ENCODE results near the gene HOXA7.
A peak's percentile ranks its signal among the peaks of the same experiment; 100 is the strongest.

Gene HOXA7

DNA sequence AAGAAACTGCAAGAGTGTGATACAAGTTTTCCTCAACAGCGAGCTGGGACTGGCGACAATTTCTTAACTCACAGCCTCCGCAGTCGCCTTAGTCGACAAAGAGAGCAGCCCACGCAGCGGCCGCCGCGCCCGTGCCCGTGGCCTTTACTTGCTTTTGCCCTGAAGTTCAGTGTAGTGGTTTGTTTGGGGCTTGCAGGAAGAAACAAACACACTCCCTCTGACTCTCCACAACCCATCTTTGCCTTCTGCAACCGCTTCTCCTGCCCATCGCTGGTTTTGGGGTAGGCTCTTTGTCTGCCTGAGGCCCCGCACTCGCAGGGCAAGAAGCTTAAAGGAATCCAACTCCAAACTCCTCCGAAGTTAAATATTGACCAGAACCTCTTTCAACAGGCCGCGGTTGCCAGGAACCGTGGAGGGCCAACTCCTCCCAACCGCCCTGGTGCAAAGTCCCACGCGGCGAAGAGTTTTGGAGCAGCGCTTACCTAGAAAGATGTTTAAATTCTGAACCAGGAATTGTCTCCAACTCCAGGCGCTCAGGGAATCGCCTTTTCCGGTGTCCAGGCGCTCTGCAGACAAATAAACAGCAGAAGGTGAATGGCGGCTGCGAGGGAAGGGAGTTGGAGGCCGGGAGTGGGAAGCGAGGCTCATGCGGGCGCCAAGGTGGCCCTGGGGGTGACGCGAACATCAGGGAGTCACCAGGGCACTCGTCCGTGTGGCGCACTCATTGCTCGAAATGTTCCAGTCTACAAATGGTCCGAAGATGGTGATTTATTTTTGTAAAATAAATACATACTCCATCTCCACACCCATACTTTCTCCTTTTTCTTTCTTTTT, 34.2 kb downstream of the HOXA7 start:
- no peak overlapping the region for H3K4me3 ChIP-seq (ENCODE audit: low read depth, low read length)

- no peak overlapping the region for H3K4me3 ChIP-seq (ENCODE audit: low read depth, low read length)
Observed at GRCh38 chr7:27121684-27122076, 34.8 kb downstream of the HOXA7 start.

GRCh38 chr7:27119412-27119911, 37.0 kb downstream of the HOXA7 start:
- no peak overlapping the region for H3K4me3 ChIP-seq (ENCODE audit: low read depth, low read length)

DNA sequence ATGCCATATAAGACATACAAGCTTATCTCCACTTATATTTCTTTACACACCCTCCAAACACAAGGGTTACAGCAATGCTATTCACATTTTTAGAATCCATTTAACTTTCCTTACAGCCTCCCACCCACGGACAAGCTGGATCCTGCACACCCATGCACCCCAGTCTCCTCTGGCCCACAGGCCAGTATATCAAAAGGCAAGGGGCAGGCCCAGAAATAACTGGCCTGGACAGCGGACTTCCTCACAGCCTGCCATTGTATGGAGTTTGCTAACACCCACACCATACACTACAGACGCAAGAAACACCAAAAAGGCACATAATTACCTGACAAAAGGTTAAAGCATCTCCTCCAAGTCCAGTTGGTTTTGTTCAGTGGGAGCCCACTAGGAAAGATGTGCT, 37.9 kb downstream of the HOXA7 start:
- no peak overlapping the region for H3K4me3 ChIP-seq (ENCODE audit: low read depth, low read length)

GRCh38 chr7:27117887-27118491, 38.5 kb downstream of the HOXA7 start:
- H3K4me3 ChIP-seq (ENCODE audit: low read depth, low read length) = no peak overlapping the region

DNA sequence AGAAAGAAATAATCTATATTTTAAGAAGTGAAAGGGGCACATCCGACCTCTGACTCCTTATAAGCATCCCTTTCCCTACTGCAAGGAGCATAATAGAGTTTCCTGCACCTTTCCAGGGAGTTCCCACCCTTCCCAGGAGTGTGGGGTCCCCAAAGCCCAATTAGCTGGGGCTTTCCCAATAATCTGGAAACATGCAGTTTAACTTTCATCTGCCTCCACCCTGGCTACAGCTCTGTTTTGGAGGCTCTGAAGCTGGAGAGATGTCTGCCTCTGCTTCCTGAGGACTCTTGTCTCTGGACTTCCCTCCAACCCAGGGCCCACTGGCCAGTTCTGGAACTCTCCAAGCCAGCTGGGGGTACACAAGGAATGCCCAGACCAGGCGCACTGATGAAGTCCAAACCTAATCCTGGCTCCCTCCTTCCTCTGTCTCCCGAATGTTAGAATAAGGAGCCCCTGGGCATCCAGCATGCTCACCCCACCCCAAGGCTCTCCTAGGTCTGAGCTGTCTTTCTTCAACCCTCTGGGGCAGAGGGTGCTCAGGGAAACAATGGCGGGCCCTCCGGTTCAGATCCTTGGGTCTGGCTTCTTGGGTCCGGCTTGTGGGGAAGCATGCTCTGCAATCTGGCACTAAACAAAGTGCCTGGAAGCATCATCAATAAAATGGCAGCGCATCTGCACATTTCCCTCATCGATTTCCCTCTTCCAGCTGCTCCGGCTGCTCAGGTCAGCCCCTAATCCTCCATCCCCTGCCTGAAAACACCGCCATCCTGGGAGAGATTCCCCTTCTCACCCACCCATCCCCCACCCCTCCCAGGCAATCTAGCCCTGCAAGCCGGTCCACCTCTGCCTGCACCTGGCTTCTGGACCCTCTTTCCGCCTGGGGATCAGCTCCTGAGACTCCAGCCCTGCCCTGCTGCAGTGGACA, 39.3 kb downstream of the HOXA7 start:
- H3K4me3 ChIP-seq (ENCODE audit: low read depth, low read length) = no peak overlapping the region

DNA sequence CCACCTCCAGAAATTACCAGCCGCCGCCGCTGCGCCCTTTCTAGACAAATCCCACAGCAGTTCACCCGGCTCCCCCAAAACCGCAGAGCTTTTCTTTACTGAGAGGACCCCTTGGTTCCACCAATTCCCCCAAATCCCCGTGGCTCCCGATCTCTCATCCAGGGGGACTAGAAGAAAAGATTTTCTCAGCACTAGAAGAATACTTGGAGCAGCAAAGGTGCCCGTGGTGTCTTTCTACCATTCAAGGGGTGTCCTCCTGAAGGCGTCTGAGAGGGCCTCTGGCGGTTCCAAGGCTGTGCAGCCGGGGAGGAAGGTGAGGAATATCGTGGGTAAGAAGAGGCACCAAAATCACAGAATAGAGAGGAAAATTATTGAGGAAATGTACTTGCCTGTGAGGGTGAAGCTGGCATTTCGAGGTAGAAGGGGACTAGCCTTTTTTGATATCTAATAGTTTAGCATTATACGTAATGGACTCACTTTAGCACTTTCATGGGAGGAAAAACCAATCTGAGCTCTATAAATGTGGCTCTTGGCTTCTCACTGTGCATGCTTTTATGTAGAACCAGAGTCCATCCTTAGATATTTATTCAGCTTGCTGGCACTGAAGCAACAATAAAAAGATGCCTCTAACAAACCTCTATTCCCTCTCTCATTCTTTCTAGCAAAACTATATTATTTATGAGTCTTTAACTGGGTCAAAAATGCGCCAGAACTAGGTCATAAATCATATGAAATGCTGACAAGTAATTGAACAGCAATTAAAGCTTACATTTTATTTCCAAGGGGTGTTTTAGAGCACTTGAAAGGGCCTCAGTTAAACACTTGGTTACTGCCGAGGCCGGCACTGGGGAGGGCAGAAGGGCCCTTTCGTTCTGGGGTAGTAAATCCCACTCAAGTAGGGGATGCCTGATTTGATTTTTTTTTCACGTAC, 40.2 kb downstream of the HOXA7 start:
- H3K4me3 ChIP-seq (ENCODE audit: low read depth, low read length) = no peak overlapping the region

GRCh38 chr7:27115221-27116026, 41.1 kb downstream of the HOXA7 start:
- no peak overlapping the region for H3K4me3 ChIP-seq (ENCODE audit: low read depth, low read length)

DNA sequence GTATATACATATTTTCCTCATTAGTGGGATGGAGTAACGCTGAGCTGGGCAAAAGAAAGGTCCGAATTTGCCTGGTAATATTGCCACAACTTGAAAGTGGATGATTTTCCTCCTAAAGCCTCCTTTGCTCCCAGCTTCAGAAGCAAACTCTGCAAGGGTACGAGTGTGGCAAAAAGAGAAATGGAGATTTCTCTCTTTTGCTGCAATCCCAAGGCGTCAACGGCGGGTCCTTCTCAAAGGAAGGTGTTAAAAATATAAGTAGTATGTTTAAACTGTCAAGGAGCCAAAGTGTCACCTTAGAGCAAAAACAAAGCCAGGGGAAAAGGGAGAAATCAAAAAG, 41.6 kb downstream of the HOXA7 start:
- no peak overlapping the region for H3K4me3 ChIP-seq (ENCODE audit: low read depth, low read length)

- H3K4me3 ChIP-seq (ENCODE audit: low read depth, low read length) = no peak overlapping the region
Observed at GRCh38 chr7:27113991-27114769, 42.3 kb downstream of the HOXA7 start.

GRCh38 chr7:27112955-27113949, 43.2 kb downstream of the HOXA7 start:
- no peak overlapping the region for H3K4me3 ChIP-seq (ENCODE audit: low read depth, low read length)

DNA sequence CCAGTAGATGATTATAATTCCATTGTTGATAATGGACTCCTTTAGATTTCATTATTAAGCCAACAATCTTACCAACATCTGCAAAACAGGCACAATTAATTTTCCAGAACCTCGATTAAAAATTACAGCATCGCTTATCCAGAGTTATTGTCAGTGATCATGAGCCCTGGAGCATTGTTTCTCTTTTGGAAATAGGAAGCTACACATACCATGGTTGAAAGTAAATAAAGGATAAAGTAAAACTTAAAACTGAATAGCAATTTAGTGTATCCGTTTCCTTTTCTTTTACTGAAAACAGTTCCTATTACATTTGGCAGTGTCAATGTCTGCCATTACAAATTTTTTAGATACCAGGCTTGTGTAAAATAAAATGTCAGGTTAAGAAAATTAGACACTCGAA, 44.1 kb downstream of the HOXA7 start:
- no peak overlapping the region for H3K4me3 ChIP-seq (ENCODE audit: low read depth, low read length)

DNA sequence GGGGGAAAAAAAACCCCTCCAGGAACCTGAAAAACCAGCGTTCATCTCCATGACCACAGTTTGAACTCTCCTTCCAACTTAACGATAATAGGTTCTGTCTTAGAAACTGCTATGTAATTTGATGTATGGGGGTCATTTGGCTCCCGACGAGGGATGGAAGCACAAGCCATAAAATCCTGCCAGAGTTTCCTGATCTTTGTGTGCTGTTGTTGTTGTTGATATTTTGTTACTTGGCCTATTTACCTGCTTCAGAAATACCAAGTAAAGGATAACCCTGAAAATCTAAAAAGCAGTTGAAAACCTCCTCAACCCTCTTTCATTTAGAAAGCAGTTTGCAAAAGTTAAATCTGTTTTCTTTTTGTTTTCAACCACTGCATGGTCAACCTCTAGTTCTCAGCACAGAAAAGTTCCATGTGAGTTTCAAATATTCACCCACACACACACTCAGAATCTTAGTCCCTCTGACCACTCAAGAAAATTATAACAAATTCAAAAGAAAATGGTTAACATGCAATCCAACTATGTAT, 44.7 kb downstream of the HOXA7 start:
- no peak overlapping the region for H3K4me3 ChIP-seq (ENCODE audit: low read depth, low read length)

DNA sequence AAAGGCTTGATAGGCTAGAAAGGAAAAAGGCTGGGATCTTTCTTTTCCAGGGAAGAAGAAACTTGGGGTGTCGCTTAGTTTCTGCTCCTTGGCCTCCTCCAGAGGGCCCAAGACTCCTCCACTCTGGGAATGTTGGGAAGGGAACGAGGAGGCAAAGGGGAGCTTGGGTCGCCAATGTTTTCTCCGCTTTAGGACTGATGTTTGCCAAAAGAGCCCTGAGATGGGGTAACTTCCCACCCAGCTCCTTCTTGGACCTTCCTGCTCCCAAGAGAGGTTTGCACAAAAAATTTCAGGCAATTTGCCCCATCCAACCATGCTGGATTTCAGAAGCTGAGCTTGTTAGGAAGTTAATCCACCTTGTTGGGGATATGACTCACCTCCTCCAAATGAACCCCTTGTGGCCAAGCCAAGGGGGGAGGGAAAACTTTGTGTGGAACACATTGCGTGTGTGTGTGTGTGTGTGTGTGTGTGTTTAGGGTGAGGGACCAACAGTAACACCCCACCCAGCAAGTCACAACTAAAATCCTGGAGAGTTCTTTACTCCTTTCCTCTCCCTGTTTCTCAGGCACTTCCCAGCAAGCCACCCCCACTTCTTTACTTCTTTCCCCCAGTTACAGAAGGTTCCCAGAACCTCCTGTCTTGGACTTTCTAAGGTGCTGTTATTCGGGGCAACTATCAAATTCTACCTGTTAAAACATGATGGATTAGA, 45.3 kb downstream of the HOXA7 start:
- no peak overlapping the region for H3K4me3 ChIP-seq (ENCODE audit: low read depth, low read length)

GRCh38 chr7:27110186-27111031, 46.1 kb downstream of the HOXA7 start:
- peak overlapping the region; percentile 13 for H3K4me3 ChIP-seq (ENCODE audit: low read depth, low read length)
